ENCODE data around the gene HOXB13. TPM values are rescaled to one million over a fixed set of nuclear protein-coding genes. Genes with fewer than 3 reads are reported as not detected.
A peak's percentile ranks its signal among the peaks of the same experiment; 100 is the strongest.

The HOXB13 gene
- 10 to 100 TPM; 39.4 to 88.0 TPM for total RNA-seq
- long read RNA-seq, transcript HOXB13-201 (2 exons, 3,467 nt): major isoform, 321 of 347 reads
- long read RNA-seq, partial matches to known transcripts: 0 of 347 reads
- long read RNA-seq, other reads (novel, unspliced or antisense): 26 of 347 reads

DNA sequence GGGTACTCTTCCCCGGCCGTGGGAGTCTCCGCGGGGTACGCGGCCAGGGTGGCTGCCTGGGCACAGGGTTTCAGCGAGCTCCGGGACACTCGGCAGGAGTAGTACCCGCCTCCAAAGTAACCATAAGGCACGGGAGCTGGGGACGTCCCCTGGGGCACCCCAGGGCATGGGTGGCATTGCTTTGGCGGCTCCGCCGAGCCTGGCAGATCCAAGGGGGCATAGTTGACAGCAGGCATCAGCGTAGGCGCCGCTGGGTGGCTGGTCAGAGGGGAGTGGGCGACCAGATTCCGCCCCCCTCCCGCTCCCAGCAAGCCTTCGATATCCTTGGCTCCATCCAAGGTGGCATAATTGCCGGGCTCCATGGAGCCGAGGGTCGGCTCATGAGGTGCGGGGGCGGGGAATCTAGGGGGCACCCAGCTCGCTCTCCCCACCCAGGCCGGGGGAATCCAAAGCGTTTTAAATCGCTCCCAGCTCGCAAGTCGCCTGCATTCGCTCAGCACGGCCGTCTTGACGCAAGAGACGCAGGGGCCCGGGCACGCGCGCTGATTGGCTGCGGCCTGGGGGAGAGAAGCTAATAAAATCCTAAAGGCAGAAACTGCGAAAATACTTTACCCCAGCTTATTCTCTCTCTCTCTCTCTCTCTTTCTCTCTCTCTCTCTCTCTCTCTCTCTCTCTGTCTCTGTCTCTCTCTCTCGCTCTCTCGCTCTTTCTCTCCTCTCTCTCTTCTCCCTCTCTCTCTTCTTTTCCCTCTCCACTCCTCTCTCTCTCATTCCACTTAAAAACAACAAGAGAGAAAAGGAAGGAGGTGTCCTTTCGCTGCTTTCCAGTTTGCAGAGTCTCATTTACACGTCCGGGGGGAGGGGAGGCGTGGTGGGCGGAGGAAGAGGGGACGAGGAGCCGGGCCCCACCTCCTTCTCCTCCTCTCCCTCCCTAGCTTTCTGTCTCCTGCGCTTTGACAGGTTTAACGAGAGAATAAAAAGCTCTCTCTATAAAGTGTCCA is at the start of gene HOXB13:
HOXB13 (minus strand) TSS at position 519 of the 1,000 bp plus-strand sequence; CDS start at position 362, 157 bp downstream.
- intact Hi-C loops (cut with DNase I, micrococcal nuclease): loop anchor here in 1 of 2 donors (5.0 kb wide), 1 partner anchor 64 kb away; no protein-coding TSS in a partner anchor
- DNase-seq (peak; percentile 89 to 93), ATAC-seq (peak; percentile 73)

DNA sequence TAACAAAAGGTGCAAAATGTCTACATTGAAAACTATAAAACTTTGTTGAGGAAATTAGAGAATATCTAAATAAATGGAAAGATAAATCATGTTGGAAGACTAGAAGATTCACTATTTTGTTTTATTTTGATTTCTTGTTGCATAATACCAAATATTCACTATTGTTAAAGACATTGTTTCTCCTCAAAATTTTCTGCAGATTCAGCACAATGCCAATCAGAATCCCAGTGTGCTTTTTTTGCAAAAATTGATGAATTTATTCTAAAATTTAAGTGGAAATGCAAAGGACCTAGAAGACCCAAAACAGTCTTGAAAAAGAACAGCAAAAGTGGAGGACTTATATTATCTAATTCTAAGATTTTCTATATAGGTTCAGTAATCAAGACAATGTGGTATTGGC is 48.1 kb upstream of the HOXB13 start:
- intact Hi-C loops (cut with DNase I, micrococcal nuclease): no loop called here
- DNase-seq: no peak
- no peak for ATAC-seq

DNA sequence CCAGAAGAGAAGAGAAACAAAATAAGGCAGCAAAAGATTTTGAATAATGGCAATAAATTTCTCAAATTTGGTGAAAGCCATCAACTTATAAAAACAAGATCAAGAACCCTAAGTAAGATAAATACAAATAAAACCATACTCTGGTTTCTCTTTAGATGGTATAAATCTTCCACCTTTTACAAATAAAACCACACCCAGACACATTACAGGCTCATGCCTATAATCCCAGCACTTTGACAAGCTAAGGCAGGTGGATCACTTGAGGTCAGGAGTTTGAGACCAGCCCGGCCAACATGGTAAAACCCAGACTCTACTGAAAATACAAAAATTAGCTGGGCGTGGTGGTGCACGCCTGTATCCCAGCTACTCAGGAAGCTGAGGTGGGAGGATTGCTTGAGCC is 44.7 kb upstream of the HOXB13 start:
- DNase-seq (no peak), ATAC-seq (peak; percentile 92)
- intact Hi-C loops (cut with DNase I, micrococcal nuclease): no loop called here

DNA sequence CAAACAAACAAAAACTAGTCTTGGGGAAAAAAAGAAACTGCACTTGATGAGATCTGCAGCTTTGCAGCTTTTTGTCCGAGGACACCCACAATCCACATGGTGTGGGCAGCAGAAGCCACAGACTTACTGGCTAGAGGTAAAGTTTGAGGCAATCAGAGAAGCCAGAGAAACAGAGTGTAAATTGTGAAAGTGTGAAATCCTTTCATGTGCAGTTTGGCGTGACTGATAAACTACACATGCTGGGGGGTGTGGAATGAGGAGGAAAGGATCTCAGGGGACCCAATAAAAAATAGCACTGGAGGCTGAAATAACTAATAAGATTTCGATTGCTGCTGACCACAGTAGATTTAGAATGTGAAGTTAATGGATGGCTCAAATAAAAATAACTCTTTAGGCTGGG is 42.4 kb upstream of the HOXB13 start:
- DNase-seq: no peak
- ATAC-seq: no peak
- intact Hi-C loops (cut with DNase I, micrococcal nuclease): no loop called here

DNA sequence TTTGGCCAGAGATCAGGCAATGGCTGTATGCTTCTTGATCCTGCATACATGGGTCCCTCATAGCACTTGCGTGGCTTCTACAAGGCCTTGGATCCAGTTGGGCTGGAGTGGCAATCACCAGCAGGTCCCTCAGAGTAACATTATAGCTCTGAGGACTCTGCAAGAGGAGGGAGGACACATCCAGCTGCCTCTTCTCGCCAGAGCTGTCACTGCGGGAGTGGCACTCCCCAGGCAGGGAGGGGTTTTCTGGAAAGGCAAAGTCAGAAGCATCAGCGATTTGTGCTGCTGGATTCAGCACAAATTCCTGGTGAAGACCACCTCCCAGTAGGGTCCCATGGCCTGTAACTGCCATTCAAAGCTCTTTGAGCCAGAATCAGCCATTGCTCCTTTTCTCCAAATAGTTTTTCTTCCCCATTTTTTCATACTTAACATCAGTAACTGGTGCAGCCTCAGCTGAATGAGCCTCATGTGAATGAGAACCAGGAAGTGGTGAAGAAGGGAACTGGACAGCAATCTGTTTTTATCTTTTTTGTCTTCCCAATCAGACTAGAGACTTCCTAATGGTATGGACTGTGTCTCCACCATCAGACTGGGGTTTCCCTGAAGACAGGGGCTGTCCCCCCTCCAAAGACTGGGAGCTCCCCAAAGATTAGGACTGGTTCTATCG is 40.6 kb upstream of the HOXB13 start:
- no peak for ATAC-seq
- no peak for DNase-seq
- intact Hi-C loops (cut with DNase I, micrococcal nuclease): no loop called here

DNA sequence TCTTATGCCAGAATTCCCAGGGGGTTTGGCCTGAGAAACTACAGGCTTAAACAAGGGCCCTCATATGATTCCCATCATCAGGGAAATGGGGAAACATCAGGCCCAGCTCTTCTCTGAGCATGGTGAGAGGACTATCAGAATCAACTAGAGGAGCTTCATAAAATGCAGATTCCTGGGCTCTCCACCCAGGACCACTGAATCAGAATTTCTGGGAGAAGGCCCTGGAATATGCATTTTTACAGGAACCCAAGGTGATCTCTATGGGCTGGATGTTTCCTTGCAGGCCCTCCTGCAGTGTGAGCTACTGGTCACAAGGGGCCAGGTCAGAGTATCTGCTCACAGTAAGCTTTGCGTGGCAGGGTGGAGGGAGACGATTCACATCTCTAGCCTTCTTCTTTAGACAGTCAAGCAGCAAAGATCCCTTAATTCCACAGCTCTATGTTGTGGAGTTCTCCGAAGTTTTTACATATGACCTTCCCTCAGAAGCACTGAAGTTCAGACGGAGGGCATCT is 38.8 kb upstream of the HOXB13 start:
- no peak for DNase-seq
- intact Hi-C loops (cut with DNase I, micrococcal nuclease): no loop called here
- ATAC-seq: no peak

DNA sequence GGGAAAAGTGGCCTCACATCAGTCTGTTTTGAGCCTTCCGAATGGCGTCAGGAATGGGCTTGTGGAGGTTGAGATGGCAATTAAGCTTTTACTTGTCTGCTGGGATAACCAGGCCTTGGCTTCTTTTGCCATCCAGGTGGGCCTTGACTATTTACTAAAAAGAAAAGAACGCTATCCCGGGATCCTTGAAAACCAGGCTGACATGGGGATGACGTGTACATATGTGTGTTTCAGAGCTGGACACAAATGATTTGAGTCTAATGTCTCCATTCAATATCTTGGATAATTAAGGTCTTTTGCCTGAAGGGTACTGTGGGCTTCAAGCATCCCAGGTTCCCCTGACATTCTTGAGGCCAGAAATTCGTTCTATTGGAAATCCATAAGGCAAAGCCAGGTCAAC is 32.6 kb upstream of the HOXB13 start:
- intact Hi-C loops (cut with DNase I, micrococcal nuclease): no loop called here
- DNase-seq (no peak), ATAC-seq (no peak)

DNA sequence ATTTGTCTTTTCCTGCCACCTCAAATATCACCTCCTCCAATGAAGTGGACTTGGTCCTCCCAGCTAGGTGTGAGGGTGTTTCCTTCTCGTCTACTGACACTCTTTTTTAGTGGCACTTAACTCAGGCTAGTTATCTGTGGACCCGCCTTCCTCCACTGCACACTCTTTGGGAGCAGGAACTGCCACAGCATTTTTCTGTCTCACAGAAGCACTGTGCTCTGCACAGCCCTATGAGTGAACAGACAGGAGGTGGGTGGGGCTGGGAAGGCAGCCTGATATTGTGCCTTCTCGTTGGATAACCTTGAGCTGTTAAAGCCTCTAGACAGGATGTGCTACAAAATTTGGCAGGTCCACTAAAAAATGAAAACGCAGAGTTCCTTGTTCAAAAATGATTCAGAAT is 31.9 kb upstream of the HOXB13 start:
- DNase-seq (peak; percentile 72 to 88), ATAC-seq (peak; percentile 85)
- intact Hi-C loops (cut with DNase I, micrococcal nuclease): no loop called here

DNA sequence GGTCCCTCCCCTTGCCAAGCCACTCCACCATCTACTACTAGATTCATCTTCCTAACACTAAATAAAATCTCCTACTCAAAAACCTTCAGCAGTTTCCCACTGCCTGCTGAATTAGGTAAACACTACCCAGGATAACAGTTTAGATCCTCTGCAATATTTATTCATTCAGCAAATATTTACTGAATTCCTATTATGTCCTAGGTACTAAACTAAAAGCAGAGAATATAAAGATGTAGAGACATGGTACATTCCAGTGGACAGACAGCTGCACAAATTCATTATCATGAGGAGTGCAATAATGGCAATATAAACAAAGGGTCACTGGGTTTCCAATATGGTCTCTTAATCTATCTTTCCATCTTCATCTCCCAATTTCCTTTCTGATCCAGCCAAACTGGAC is 30.7 kb upstream of the HOXB13 start:
- ATAC-seq (no peak), DNase-seq (no peak)
- intact Hi-C loops (cut with DNase I, micrococcal nuclease): no loop called here

DNA sequence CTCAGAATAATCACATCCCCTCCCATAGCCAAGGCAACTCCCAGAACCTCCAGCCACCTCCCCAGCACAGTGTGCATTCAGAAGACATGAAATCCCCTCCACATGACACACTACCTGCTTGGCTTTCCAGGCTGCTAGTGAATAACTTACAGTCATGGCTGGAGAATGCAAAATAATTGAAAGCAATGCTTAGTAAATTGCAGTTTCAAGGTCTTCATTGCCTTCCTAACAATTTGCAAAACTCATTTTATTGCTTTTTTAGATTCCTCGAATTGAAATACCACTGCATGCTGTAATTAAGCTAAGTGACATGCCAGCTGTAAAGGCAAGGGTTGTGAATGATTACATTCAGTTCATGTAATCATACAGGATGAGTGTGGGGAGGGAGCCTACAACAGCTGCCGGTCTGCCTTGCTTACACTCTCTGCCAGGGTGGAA is 29.0 kb upstream of the HOXB13 start:
- DNase-seq (peak in 1 of 2 donors; percentile 53), ATAC-seq (peak; percentile 67)
- intact Hi-C loops (cut with DNase I, micrococcal nuclease): no loop called here

DNA sequence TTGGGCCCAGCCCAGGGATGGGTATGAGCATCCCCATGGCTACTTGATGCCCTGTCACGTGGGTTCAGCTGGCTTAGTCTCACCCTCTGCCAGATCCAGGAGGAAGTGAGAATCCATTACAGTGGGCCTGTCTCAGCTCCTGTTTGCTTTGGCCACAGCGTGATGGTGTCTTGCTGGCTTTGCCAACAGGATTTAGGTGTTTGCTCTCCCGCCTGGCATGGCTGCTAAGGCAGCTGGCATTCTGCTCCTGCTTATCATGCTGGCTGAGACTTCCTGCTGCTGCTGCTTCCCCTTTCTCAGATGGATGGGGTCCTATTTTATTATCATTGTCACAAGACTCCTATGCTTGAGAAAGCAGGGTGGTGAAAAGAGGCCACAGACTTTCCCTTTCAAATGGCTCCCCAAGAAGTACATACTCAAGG is 28.3 kb upstream of the HOXB13 start:
- peak; percentile 44 to 51 for DNase-seq
- peak; percentile 45 for ATAC-seq
- intact Hi-C loops (cut with DNase I, micrococcal nuclease): no loop called here

DNA sequence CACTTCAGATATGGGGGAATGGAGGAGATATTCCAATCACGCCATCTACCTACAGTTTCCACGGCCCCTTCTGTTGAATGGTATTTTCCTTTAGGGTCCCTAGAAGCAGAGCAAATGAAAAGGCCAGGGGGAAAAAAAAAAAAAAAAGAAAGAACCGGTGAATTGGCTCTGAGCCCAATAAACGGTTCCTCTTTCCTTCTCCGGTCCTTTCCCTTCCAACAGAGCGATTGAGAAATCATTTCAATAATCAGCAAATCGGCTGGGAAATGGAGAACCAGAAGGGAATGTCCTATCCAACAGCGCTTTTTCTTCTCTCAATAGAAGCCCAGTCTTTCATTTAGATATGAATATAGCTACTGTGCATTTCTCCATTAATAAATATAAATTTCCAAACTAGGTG is 26.8 kb upstream of the HOXB13 start:
- ATAC-seq (no peak), DNase-seq (no peak)
- intact Hi-C loops (cut with DNase I, micrococcal nuclease): no loop called here

DNA sequence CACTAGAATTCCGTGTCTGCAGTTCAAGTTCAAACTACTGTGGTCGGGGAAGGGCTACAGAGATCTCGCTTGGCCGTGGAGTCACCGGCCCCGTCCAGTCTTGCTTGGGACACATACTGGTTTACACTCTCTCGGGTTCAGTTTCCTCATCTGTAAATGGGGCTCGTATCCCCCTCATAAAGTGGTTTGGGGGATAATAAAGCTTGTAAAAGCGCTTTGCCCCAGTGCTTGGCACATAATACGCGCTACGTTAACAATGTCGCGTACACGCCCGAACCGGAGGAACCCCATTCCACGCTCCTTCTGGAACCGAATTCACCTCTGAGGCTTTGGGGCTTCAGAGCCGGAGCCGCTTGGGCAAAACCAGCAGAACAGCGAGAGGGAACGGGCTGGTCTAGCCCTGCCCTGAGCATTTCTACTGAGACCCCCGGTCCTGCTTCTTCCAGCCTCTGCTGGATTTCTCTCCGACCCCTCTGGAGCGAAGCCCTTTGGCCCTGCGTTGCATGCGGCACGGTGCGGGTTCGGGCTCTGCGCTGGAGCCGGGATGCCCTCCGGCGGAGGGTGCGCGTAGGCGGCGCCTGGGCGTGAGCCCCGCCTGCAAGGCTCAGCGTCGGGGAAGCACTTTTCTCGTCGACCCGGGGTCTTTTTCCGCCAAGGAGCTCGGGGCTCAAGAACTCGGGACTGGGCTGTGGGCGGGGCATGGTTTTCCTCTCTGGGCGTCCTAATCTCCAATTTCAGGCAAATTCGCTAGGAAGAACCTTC is 26.1 kb upstream of the HOXB13 start:
- intact Hi-C loops (cut with DNase I, micrococcal nuclease): no loop called here

DNA sequence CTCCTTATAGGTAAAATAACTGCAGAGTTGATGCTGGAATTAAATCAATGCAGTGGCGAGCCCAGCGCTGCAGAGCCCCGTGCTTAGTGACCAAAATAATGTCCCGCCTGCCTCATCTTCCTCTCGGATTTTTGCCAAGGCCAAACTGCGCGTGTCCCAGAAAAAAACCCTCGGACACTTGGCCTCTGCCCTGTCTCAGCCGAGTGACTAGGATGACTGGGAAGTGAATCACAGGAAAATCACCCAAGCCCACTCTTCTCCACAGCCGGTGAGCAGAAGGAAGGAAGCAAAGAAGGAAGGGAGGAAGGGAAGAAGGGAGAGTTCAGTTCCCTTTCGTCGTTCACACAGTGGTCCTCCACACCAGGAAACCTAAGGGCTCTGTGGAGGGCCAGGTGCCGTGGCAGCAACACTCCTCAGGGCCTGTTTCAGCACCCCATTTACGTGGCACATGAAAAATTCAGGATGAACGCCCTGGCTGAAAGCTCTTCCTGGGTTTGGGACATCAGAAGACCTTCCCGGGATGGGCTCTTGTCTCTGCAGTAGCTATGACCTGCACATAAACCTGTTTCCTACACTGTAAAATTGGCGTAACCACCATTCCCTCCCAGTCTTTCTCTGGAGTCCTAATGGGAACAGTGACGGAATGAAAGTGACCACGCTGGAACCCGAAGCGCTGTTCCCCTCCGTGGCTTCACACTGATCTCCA is 25.4 kb upstream of the HOXB13 start:
- intact Hi-C loops (cut with DNase I, micrococcal nuclease): no loop called here
- no peak for DNase-seq
- no peak for ATAC-seq

More for the DNA sequence above, 26.1 kb upstream of the HOXB13 start:
- DNase-seq: no peak
- ATAC-seq: no peak

DNA sequence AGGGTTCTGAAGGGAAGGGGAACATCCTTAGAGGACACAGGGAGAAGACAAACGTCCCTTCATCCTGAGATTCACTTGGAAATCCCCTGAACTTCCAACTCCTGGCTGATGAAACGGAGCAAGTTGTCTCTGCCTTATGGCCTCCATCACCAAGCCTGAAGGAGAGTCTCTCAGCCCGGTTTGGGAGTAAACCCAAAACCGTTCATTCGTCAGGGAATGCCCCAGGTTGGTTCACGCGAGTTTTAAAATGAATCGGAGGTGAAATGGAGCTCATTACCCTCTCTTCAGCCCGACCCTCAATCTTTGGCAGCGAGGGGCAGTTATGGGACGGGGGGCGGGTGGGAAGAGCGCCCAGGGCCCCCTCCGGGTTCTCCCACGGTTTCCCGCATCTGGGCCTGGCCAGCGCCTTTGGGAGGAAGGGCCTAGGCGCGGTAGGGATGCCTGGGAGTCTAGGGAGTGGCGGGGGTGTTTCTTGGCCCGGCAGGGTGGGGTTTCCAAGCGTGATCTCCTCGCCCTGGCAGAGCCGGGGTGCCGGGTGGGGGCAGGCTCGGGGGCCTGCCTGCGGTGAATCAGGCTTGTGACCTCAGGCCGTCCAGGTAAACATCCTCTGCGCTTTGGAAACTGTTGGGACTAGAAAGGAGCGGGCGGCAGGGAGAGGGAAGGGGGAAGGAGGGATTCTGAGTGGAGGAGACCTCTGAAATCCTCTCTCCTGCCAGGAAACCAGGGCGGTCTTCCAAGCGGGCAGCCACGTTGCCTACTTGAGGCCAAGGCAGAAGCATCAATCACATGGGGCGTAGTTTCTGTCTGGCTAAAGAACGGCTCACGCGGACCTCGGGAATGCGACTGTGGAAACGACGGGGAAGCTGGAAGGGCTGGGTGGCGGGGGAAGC is 24.1 kb upstream of the HOXB13 start:
- intact Hi-C loops (cut with DNase I, micrococcal nuclease): no loop called here
- no peak for DNase-seq
- ATAC-seq: no peak

DNA sequence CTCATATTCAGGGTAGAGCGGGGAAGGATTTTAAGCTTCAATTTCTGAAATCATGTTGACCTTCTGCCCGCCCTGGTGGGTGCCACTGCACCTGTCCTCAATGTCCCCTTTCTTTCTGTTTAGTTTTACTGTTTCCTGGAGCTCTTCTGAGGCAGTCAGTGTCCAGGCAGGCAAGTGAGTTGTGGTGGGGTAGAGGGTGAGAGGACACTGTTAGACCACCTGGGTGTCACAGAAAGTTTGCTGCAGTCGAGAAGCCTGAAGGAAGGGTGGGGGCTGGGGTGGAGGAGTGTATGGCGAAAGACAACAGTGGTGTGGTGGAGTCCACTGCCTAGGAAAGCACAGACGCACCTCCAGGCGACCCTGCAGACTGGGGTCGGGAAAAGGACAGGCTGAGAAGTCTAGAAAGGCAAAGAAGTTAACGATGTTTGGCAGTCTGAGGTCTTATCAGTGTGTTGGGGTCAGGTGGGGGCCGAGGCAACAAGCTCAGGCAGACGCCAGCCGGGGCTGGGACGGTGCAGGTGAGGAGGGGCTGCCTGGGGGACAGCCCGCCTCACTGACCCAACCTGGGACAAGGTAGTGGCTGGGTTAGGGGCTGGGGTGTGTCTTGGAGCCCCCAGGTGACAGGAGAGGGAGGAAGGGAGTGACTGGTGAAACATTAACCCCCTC is 23.3 kb upstream of the HOXB13 start:
- ATAC-seq (no peak), DNase-seq (no peak)
- intact Hi-C loops (cut with DNase I, micrococcal nuclease): no loop called here

DNA sequence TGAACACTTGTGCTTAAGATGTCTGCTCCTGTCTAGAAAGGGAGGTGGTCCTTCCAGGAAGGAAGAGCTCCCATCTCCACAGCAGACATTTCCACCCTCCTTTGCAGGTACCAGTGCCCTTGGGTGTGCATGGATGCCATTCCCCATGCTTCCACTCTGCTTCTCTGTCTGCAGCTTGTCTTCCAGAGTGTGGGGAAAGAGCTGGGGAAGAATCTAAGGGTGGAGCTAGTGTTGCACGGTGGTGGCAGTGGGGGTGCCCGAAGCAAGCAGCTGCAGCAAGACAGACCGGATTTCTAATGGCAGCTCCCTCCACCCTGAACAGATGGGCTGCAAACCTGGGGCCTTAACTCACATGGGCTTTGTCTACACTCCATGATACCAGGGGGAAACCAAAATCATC is 22.6 kb upstream of the HOXB13 start:
- peak; percentile 66 for ATAC-seq

More for the DNA sequence above, 22.6 kb upstream of the HOXB13 start:
- intact Hi-C loops (cut with DNase I, micrococcal nuclease): no loop called here
- no peak for DNase-seq

All from left colon (tissue), 2 donors.